GM21390 (cell line): ENCODE measurements around the gene PNCK.
"Not testable (repeated sequence)": the region's sequence is repeated elsewhere in the genome, so short reads cannot be mapped to it uniquely, and the experiment has no call there.

ENCODE experiments used
- ATAC-seq: cut with Tn5 transposase; IDR thresholded peaks from one replicate; pipeline ENCODE4 v1.9.1; 2021; ENCODE audit not compliant: unreplicated experiment

PNCK gene

GRCh38 chrX:153686711-153687110 is 13.1 kb upstream of the PNCK start:
- ATAC-seq = no peak

- no peak for ATAC-seq
Measured at GRCh38 chrX:153685751-153686696, 12.4 kb upstream of the PNCK start.

GRCh38 chrX:153685156-153685536 is 11.5 kb upstream of the PNCK start:
- no peak for ATAC-seq

GRCh38 chrX:153684467-153685155 is 11.0 kb upstream of the PNCK start:
- ATAC-seq = no peak

GRCh38 chrX:153683486-153683885 is 9.9 kb upstream of the PNCK start:
- not testable (repeated sequence) for ATAC-seq

- no peak for ATAC-seq
Measured at GRCh38 chrX:153681175-153681574, 7.6 kb upstream of the PNCK start.

- no peak for ATAC-seq
Measured at GRCh38 chrX:153674219-153674851, 722 bp upstream of the PNCK start.

GRCh38 chrX:153672531-153673427 is 834 bp downstream of the PNCK start:
- no peak for ATAC-seq

- ATAC-seq = no peak
Measured at GRCh38 chrX:153671589-153672530, 1.8 kb downstream of the PNCK start.

GRCh38 chrX:153670748-153671588 is 2.6 kb downstream of the PNCK start:
- ATAC-seq = no peak

- ATAC-seq = no peak
Measured at GRCh38 chrX:153669901-153670731, 3.5 kb downstream of the PNCK start.

GRCh38 chrX:153669174-153669890 is 4.3 kb downstream of the PNCK start:
- ATAC-seq = no peak

- ATAC-seq = no peak
Measured at GRCh38 chrX:153668423-153669173, 5.0 kb downstream of the PNCK start.

- ATAC-seq = no peak
Measured at GRCh38 chrX:153667956-153668396, 5.6 kb downstream of the PNCK start.

GRCh38 chrX:153667281-153667955 is 6.2 kb downstream of the PNCK start:
- ATAC-seq = no peak
